ENCODE measurements around the gene LMO7. TPM values are rescaled to one million over a fixed set of nuclear protein-coding genes. Genes with fewer than 3 reads are reported as not detected.
"Not testable (repeated sequence)": the region's sequence is repeated elsewhere in the genome, so short reads cannot be mapped to it uniquely, and the experiment has no call there.

Gene LMO7
- total RNA-seq, 2 donors from 2014 or later, result 27.4 to 28.8 TPM

GRCh38 chr13:75789451-75790197, 153.5 kb downstream of the LMO7 start:
- intact Hi-C loops (cut with DNase I), result no loop called here
- DNase-seq (ENCODE audit: low spot score), result no peak

DNA sequence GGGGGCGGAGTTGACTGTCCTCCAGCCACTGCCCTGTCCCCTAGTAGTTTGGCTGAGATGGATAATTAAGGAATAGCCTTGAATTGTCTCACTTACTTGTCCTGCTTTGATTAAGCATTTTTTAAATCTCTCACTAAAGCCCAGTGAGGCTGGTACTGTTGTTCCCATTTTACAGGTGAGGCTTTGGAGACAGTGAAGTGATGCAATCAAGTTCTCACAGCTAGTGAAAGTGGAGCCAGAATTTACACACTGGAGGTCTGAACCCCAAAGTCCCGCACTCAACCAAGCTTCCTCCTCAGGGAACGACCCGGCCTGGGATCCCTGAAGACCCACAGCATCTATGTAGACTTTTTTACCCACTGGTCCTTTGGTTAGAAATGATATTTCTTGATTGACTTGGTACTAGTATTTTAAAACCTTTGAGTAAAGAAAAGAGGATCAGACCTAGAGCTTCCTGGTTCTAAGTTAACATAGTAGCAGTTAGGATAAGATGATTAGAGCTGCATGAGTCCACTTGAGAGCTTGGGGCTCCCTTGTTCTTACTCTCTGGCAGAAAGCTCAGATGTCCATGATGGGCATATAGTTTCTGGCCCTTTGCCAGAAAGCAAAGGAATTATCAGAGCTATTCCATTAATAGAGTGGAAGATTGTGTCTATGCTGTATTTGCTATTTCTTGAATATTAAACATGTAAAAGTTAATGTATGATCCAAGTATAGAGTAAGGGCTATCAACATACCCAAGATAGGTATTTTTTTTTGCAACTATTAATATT, 154.3 kb downstream of the LMO7 start:
- intact Hi-C loops (cut with DNase I), result no loop called here
- no peak for DNase-seq (ENCODE audit: low spot score)

DNA sequence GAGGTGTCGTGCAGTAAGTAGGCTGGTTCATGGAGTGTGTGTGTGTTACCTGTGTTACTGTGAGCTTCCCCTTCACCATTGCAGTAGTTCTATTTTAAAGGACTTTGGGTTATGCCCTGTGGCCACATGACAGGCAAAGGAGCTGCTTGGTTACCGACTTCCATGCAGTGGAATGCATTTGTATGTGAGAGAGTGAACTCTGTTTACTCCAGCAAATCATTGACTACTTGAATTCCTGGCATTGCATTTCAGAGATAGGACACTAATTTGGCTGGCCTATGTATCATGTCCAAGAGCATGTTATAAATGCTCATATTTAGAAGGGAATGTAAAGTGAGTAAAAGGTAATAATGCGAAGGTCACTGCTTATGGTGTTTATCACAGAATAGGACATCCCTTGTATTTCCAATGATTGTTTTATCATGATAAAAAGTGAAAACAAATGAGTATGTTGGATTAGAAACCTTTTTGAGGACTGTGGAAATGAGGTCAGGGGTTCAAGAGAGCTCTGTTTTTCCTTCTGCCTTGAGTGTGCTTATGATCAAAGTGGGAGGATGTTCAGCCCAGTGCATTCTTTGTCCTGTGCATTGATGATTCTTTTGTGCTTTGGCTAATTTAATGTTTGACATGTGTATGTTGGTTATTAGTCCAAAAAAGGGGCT, 156.5 kb downstream of the LMO7 start:
- no peak for DNase-seq (ENCODE audit: low spot score)
- intact Hi-C loops (cut with DNase I), result no loop called here

- DNase-seq (ENCODE audit: low spot score); intact Hi-C loops (cut with DNase I): not testable (repeated sequence)
These were observed 157.0 kb downstream of the LMO7 start for GRCh38 chr13:75793188-75793567.

GRCh38 chr13:75794663-75795062, 158.5 kb downstream of the LMO7 start:
- intact Hi-C loops (cut with DNase I), result no loop called here
- DNase-seq (ENCODE audit: low spot score), result no peak

GRCh38 chr13:75795274-75795673, 159.1 kb downstream of the LMO7 start:
- intact Hi-C loops (cut with DNase I), result no loop called here
- DNase-seq (ENCODE audit: low spot score), result no peak

- intact Hi-C loops (cut with DNase I), result no loop called here
- no peak for DNase-seq (ENCODE audit: low spot score)
These were observed 160.7 kb downstream of the LMO7 start for GRCh38 chr13:75796825-75797224.

GRCh38 chr13:75797239-75797638, 161.1 kb downstream of the LMO7 start:
- no peak for DNase-seq (ENCODE audit: low spot score)
- intact Hi-C loops (cut with DNase I), result no loop called here

- no peak for DNase-seq (ENCODE audit: low spot score)
- intact Hi-C loops (cut with DNase I), result no loop called here
These were observed 161.6 kb downstream of the LMO7 start for GRCh38 chr13:75797719-75798118.

DNA sequence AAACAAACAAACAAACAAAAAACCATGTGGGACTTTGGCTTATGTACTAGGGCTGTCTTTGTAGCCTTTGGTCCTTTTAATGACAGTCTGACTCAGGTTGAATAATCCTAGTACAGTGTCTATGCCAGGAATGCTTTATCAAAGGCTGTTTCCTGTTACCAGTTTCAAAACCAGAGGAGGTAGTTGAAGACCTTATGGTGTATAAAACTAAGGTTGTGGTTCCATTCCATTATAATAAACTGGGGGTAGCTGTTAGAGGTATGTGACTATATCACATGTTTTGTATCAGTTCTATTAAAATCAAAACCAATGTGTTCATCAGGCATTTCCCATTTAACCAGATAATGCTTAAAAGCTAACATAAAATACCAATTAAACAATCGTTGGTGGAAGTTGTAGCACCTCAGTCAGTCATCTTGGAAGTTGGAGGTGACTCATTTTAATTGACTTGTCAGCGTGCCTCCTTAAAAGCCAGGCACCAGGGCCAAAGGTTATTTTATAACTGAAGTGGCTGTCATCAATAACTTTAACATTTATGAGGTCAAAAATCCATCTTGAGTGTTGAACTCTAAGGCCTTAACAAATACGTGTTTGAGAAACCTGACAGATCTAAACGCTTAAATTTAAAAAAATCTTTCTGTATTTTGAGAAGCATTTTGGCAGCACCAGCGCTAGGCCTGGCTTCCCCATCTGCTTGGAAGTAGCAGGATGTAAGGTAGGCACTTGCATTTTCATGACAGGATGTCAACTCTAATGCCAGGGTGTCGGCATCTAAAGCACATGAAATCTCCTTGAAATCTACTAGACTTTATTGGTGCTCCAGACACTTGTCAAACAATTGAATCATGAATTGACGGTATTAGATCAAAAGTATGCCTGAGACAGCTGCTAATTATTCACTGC, 162.5 kb downstream of the LMO7 start:
- intact Hi-C loops (cut with DNase I), result no loop called here
- DNase-seq (ENCODE audit: low spot score), result no peak

DNA sequence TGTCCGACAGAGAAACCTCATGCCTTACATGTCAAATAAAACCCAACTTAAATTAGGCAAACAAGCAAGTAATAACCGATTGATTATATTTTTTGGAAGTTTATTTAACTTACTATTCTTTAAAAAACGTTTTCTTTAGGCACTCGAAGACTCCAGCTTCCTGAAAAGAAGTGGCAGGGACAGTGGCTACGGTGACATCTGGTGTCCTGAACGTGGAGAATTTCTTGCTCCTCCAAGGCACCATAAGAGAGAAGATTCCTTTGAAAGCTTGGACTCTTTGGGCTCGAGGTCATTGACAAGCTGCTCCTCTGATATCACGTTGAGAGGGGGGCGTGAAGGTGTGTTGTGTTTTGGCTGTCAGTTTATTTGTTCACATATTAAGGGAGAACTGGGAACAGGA, 164.4 kb downstream of the LMO7 start:
- no peak for DNase-seq (ENCODE audit: low spot score)
- intact Hi-C loops (cut with DNase I), result loop anchor here in 1 of 2 donors (10.0 kb wide), 1 partner anchor 106 kb away; no protein-coding TSS in a partner anchor

- no peak for DNase-seq (ENCODE audit: low spot score)
- intact Hi-C loops (cut with DNase I), result loop anchor here in 1 of 2 donors (10.0 kb wide), 1 partner anchor 107 kb away; no protein-coding TSS in a partner anchor
These were observed 165.3 kb downstream of the LMO7 start for GRCh38 chr13:75801388-75801945.

DNA sequence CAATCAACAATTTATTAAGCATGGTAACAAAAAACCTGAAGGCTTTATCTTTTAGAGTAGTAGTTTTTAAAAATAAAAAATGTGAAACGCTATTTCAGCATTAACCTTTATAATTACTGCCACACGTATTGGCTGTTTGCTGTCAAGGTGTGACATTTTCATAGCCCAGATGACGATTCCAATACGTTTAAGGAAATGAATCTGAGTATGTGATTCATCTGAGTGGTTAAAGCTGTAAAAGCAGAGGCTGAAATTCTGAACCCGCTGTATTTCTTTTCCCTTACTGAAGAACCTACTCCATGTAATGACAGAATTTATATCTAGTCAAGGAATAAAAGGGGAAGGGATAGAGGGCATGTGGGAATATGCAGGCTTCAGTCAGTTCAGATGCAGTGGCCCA, 166.0 kb downstream of the LMO7 start:
- intact Hi-C loops (cut with DNase I), result loop anchor here in 1 of 2 donors (10.0 kb wide), 1 partner anchor 107 kb away; no protein-coding TSS in a partner anchor

DNA sequence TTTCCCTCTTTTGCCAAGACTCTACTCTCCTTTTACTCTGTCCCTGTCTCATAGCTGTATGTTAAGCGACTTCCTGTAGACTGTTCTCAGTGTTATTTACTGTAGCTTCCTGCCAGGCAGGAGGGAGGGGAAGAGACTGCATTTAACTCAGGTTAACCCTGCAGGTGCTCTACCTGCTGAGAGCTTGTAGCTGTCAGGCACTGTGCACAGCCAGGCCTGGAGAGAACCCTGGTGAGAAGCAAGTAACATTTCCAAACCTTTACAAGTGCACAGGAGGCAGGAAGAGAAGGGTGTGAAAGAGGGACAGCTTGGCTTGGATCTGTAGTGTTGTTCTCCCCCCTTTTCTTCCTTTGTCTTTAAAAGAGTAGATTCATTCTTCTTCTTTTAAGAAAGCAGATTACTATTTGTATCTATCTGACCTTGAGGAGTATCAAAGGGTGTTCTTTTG, 167.1 kb downstream of the LMO7 start:
- no peak for DNase-seq (ENCODE audit: low spot score)
- intact Hi-C loops (cut with DNase I), result loop anchor here in 1 of 2 donors (10.0 kb wide), 1 partner anchor 108 kb away; no protein-coding TSS in a partner anchor

More for the DNA sequence above, 166.0 kb downstream of the LMO7 start:
- DNase-seq (ENCODE audit: low spot score), result no peak

- no peak for DNase-seq (ENCODE audit: low spot score)
These were observed 167.9 kb downstream of the LMO7 start for GRCh38 chr13:75804054-75804453.

GRCh38 chr13:75804605-75805004, 168.5 kb downstream of the LMO7 start:
- no peak for DNase-seq (ENCODE audit: low spot score)
- intact Hi-C loops (cut with DNase I), result loop anchor here in 1 of 2 donors (10.0 kb wide), 1 partner anchor 110 kb away; no protein-coding TSS in a partner anchor

More at GRCh38 chr13:75804054-75804453, 167.9 kb downstream of the LMO7 start:
- intact Hi-C loops (cut with DNase I), result loop anchor here in 1 of 2 donors (10.0 kb wide), 1 partner anchor 109 kb away; no protein-coding TSS in a partner anchor

GRCh38 chr13:75806117-75806516, 170.0 kb downstream of the LMO7 start:
- intact Hi-C loops (cut with DNase I), result loop anchor here in 1 of 2 donors (10.0 kb wide), 1 partner anchor 111 kb away; no protein-coding TSS in a partner anchor
- DNase-seq (ENCODE audit: low spot score), result no peak

- no peak for DNase-seq (ENCODE audit: low spot score)
- intact Hi-C loops (cut with DNase I), result no loop called here
These were observed 175.2 kb downstream of the LMO7 start for GRCh38 chr13:75811361-75811760.
